ENCODE data around the gene SHISA8. TPM values are rescaled to one million over a fixed set of nuclear protein-coding genes. Genes with fewer than 3 reads are reported as not detected.
A peak's percentile ranks its signal among the peaks of the same experiment; 100 is the strongest.

Gene SHISA8
- total RNA-seq, 2 experiments from 2014 or later: 0.74 TPM; not detected in 1

- H3K79me2 ChIP-seq (ENCODE audit: insufficient read depth, low read depth, low read length): peaks cover 96% of the 10 kb centered on the region
- BruUV-seq (replicated peaks): no TSS peak
- H4K20me1 ChIP-seq (ENCODE audit: insufficient read depth, low read length): peaks cover 5% of the 10 kb centered on the region; the same call in 1 of the 2 replicates
- peaks cover 61% of the 10 kb centered on the region for H3K36me3 ChIP-seq (ENCODE audit: insufficient read depth, low read length)
- H2AFZ ChIP-seq (ENCODE audit: low read length): no peak overlapping the region
- no peaks in the 10 kb centered on the region; the same call in 1 of the 2 replicates for H3K9me3 ChIP-seq (ENCODE audit: low read length)
- H3K27ac ChIP-seq (ENCODE audit: low read depth, low read length, poor library complexity, severe bottlenecking): peak overlapping the region; percentile 98
- no peak for TF ChIP-seq EZH2phosphoT487 (IDR thresholded peaks at IDR 0.05; ENCODE audit: borderline replicate concordance, low read depth, low read length)
- TF ChIP-seq, protein P1, sequence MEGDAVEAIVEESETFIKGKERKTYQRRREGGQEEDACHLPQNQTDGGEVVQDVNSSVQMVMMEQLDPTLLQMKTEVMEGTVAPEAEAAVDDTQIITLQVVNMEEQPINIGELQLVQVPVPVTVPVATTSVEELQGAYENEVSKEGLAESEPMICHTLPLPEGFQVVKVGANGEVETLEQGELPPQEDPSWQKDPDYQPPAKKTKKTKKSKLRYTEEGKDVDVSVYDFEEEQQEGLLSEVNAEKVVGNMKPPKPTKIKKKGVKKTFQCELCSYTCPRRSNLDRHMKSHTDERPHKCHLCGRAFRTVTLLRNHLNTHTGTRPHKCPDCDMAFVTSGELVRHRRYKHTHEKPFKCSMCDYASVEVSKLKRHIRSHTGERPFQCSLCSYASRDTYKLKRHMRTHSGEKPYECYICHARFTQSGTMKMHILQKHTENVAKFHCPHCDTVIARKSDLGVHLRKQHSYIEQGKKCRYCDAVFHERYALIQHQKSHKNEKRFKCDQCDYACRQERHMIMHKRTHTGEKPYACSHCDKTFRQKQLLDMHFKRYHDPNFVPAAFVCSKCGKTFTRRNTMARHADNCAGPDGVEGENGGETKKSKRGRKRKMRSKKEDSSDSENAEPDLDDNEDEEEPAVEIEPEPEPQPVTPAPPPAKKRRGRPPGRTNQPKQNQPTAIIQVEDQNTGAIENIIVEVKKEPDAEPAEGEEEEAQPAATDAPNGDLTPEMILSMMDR (conservative IDR thresholded peaks at IDR 0.05; ENCODE audit: low read length): no peak
- peak overlapping the region; percentile 63 for H3K4me3 ChIP-seq (ENCODE audit: low read depth, low read length, poor library complexity, severe bottlenecking)
- intact Hi-C loops (cut with micrococcal nuclease; ENCODE audit: unreplicated experiment): loop anchor here (1.0 kb wide), 1 partner anchor 29 kb away; the partner anchor contains the start of gene SREBF2
- ChIA-PET CTCF (ENCODE audit: unreplicated experiment) (interaction anchor here (0.6 to 1.4 kb wide), 10 partner anchors 9 to 196 kb away, joined by 3 to 6 read pairs (median 3); no protein-coding TSS in a partner anchor), POLR2A (interaction anchor here (0.6 to 2.5 kb wide), 19 partner anchors 9 to 841 kb away, joined by 3 to 10 read pairs (median 4); partner anchors contain the start of genes CCDC134, CENPM and SREBF2)
- peak overlapping the region; percentile 98 for H3K4me2 ChIP-seq (ENCODE audit: low read length)
- peak; percentile 34 for DNase-seq (ENCODE audit: low spot score)
- peaks cover 74% of the 10 kb centered on the region for H3K4me1 ChIP-seq (ENCODE audit: insufficient read depth, low read length, poor library complexity, severe bottlenecking)
- H3K9me2 ChIP-seq (ENCODE audit: insufficient read depth, low read length): no peaks in the 10 kb centered on the region
Measured at GRCh38 chr22:41862530-41863266, 52.2 kb downstream of the SHISA8 start.

DNA sequence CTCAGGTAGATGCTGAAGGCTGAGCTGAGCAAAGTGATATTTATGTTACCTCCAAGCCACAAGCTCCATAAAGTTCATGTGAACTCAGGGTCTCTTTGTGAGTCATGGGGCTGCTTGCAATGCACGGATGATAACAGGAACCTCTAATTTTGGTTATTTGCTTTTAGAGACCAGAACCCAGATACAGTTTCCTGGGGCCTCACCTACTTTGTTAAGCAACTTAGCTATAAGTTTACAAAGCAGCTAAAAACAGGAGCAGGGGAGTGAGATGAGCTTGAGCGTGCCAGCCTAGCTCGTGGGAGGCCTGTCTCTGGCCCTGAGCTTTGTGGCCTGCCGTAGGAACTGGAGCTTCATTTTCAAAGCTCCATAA, 52.7 kb downstream of the SHISA8 start:
- Histone ChIP-seq H3K4me2 (ENCODE audit: low read length) (peak overlapping the region; percentile 98), H2AFZ (ENCODE audit: low read length) (no peak overlapping the region), H3K27ac (ENCODE audit: low read depth, low read length, poor library complexity, severe bottlenecking) (peak overlapping the region; percentile 98), H3K36me3 (ENCODE audit: insufficient read depth, low read length) (peaks cover 57% of the 10 kb centered on the region), H3K9me2 (ENCODE audit: insufficient read depth, low read length) (no peaks in the 10 kb centered on the region), H3K4me3 (ENCODE audit: low read depth, low read length, poor library complexity, severe bottlenecking) (peak overlapping the region; percentile 63), H3K4me1 (ENCODE audit: insufficient read depth, low read length, poor library complexity, severe bottlenecking) (peaks cover 79% of the 10 kb centered on the region), H3K9me3 (ENCODE audit: low read length) (no peaks in the 10 kb centered on the region; the same call in 1 of the 2 replicates), H4K20me1 (ENCODE audit: insufficient read depth, low read length) (peaks cover 5% of the 10 kb centered on the region; the same call in 1 of the 2 replicates), H3K79me2 (ENCODE audit: insufficient read depth, low read depth, low read length) (peaks cover 98% of the 10 kb centered on the region)
- intact Hi-C loops (cut with micrococcal nuclease; ENCODE audit: unreplicated experiment): loop anchor here (1.0 kb wide), 1 partner anchor 29 kb away; the partner anchor contains the start of gene SREBF2
- TF ChIP-seq EZH2phosphoT487 (IDR thresholded peaks at IDR 0.05; ENCODE audit: borderline replicate concordance, low read depth, low read length): no peak
- TF ChIP-seq, protein P1 (conservative IDR thresholded peaks at IDR 0.05; ENCODE audit: low read length): no peak
- no TSS peak for BruUV-seq (replicated peaks)
- CTCF ChIA-PET (ENCODE audit: unreplicated experiment): interaction anchor here (0.7 to 1.4 kb wide), 8 partner anchors 16 to 195 kb away, joined by 3 to 6 read pairs (median 3); no protein-coding TSS in a partner anchor
- peak; percentile 84 for DNase-seq (ENCODE audit: low spot score)
- POLR2A ChIA-PET: interaction anchor here (0.6 to 2.5 kb wide), 19 partner anchors 10 to 841 kb away, joined by 3 to 10 read pairs (median 4); partner anchors contain the start of genes CCDC134, CENPM and SREBF2

Small RNA genes within 50 kb of the gene (microRNA-seq; reads per million reads assigned to microRNA genes)
- 2,244 reads per million, percentile 88 among the genes with 10 or more reads in this experiment for gene MIR33A (ENCODE audit: borderline replicate concordance)

Small RNA genes within 50 kb of the gene (small RNA-seq; reads per million reads assigned to genes)
- gene MIR33A: 2.4 reads per million, percentile 81 among the genes with 10 or more reads in this experiment

Other genes starting within 250 kb of the SHISA8 start
- 155 and 199 TPM in 2 replicates for gene SNU13, start 226.2 kb downstream of the SHISA8 start, total RNA-seq (2014; rRNA removed; shearing (Covaris generic))
- 246 and 253 TPM in 2 replicates for gene SNU13, start 226.2 kb downstream of the SHISA8 start, total RNA-seq (2022)
- gene MEI1, start 215.6 kb downstream of the SHISA8 start, total RNA-seq (2014; rRNA removed; shearing (Covaris generic)): 2.3 and 2.5 TPM in 2 replicates
- 11.5 and 14.6 TPM in 2 replicates for gene MEI1, start 215.6 kb downstream of the SHISA8 start, total RNA-seq (2022)
- 21.7 and 23.8 TPM in 2 replicates for gene CCDC134, start 114.4 kb downstream of the SHISA8 start, total RNA-seq (2014; rRNA removed; shearing (Covaris generic))
- gene CCDC134, start 114.4 kb downstream of the SHISA8 start, total RNA-seq (2022): 17.3 and 17.4 TPM in 2 replicates
- 132 and 167 TPM in 2 replicates for gene SREBF2, start 82.0 kb downstream of the SHISA8 start, total RNA-seq (2014; rRNA removed; shearing (Covaris generic))
- 312 and 330 TPM in 2 replicates for gene SREBF2, start 82.0 kb downstream of the SHISA8 start, total RNA-seq (2022)
- 10.9 and 21.3 TPM in 2 replicates for gene TNFRSF13C, start 11.7 kb upstream of the SHISA8 start, total RNA-seq (2014; rRNA removed; shearing (Covaris generic))
- gene TNFRSF13C, start 11.7 kb upstream of the SHISA8 start, total RNA-seq (2022): 65.0 and 67.8 TPM in 2 replicates
- gene CENPM, start 32.1 kb upstream of the SHISA8 start, total RNA-seq (2014; rRNA removed; shearing (Covaris generic)): 347 and 354 TPM in 2 replicates
- gene CENPM, start 32.1 kb upstream of the SHISA8 start, total RNA-seq (2022): 189 and 217 TPM in 2 replicates
- gene SEPTIN3, start 54.4 kb upstream of the SHISA8 start, total RNA-seq (2014; rRNA removed; shearing (Covaris generic)): 0.46 and 1.1 TPM in 2 replicates
- 1.9 and 2.1 TPM in 2 replicates for gene SEPTIN3, start 54.4 kb upstream of the SHISA8 start, total RNA-seq (2022)
- gene WBP2NL, start 83.7 kb upstream of the SHISA8 start, total RNA-seq (2014; rRNA removed; shearing (Covaris generic)): 1.9 and 2.2 TPM in 2 replicates
- gene WBP2NL, start 83.7 kb upstream of the SHISA8 start, total RNA-seq (2022): 0.94 and 1.1 TPM in 2 replicates
- gene NAGA, start 155.7 kb upstream of the SHISA8 start, total RNA-seq (2014; rRNA removed; shearing (Covaris generic)): 11.2 and 16.9 TPM in 2 replicates
- gene NAGA, start 155.7 kb upstream of the SHISA8 start, total RNA-seq (2022): 14.4 and 14.9 TPM in 2 replicates
- 0.05 TPM in 1 of 2 replicates, not detected in the other for gene PHETA2, start 159.2 kb upstream of the SHISA8 start, total RNA-seq (2014; rRNA removed; shearing (Covaris generic))
- 0.23 and 0.35 TPM in 2 replicates for gene PHETA2, start 159.2 kb upstream of the SHISA8 start, total RNA-seq (2022)
- gene SMDT1, start 164.6 kb upstream of the SHISA8 start, total RNA-seq (2014; rRNA removed; shearing (Covaris generic)): 23.0 and 31.5 TPM in 2 replicates
- gene SMDT1, start 164.6 kb upstream of the SHISA8 start, total RNA-seq (2022): 111 and 114 TPM in 2 replicates
- gene NDUFA6, start 175.7 kb upstream of the SHISA8 start, total RNA-seq (2014; rRNA removed; shearing (Covaris generic)): 49.8 and 62.4 TPM in 2 replicates
- gene NDUFA6, start 175.7 kb upstream of the SHISA8 start, total RNA-seq (2022): 57.6 and 63.8 TPM in 2 replicates
- 2.4 and 3.0 TPM in 2 replicates for gene CYP2D6, start 215.7 kb upstream of the SHISA8 start, total RNA-seq (2014; rRNA removed; shearing (Covaris generic))
- gene CYP2D6, start 215.7 kb upstream of the SHISA8 start, total RNA-seq (2022): 4.1 and 4.5 TPM in 2 replicates